ENCODE results near the gene GLIS1. TPM values are rescaled to one million over a fixed set of nuclear protein-coding genes. Genes with fewer than 3 reads are reported as not detected.

The GLIS1 gene
- total and polyA plus RNA-seq, 2 of the 8 experiments (the other 6 are each of a cell fraction or from before 2014, with no cell fraction given): 0.15 to 0.22 TPM

- no peak overlapping the region for H2BK120ac ChIP-seq (replicated peaks; ENCODE audit: low read depth, low read length)
- peaks cover 0 to 3% (median 1%) of the 10 kb centered on the region in 4 experiments; a peak in 3 of 7 replicates for H3K4me1 ChIP-seq (replicated peaks in 1 of 4; ENCODE audit: control insufficient read depth in 3 of 4, insufficient read depth in 4 of 4, low read length in 3 of 4)
- H3K23me2 ChIP-seq (ENCODE audit: low read depth, low read length): no peaks in the 10 kb centered on the region
- no peak overlapping the region for H3K4ac ChIP-seq (replicated peaks; ENCODE audit: insufficient read length, low read depth, low read length)
- H3K14ac ChIP-seq (ENCODE audit: insufficient read length): no peak overlapping the region
- WGBS, 2 experiments (ENCODE audit: extremely low coverage in 1 of 2, insufficient coverage in 1 of 2, insufficient read length in 1 of 2, insufficient replicate concordance in 2 of 2, low coverage in 1 of 2, low lambda C conversion rate in 2 of 2, missing lambda C conversion rate in 1 of 2): 85% methylated on average over 16 of the region's 16 CpGs; no CpG with 5 or more reads in 1 of the 2 experiments
- H3K56ac ChIP-seq (replicated peaks; ENCODE audit: insufficient read length, low read depth, low read length): no peak overlapping the region
- H3K18ac ChIP-seq (ENCODE audit: extremely low read depth, low read length): no peak overlapping the region
- H3K27ac ChIP-seq (ENCODE audit: low read depth, low read length): no peak overlapping the region
- H3K79me2 ChIP-seq (ENCODE audit: control insufficient read depth in 1 of 2, insufficient read depth in 2 of 2, low read length in 2 of 2): no peaks in the 10 kb centered on the region
- peaks cover 0 to 2% (median 0%) of the 10 kb centered on the region in 4 experiments; a peak in 2 of 7 replicates for H3K27me3 ChIP-seq (replicated peaks in 1 of 4; ENCODE audit: control insufficient read depth in 3 of 4, extremely low read depth in 1 of 4, insufficient read depth in 3 of 4, low read length in 3 of 4)
- H4K8ac ChIP-seq (ENCODE audit: extremely low read depth, insufficient read depth, low read length): no peak overlapping the region
- no peaks in the 10 kb centered on the region for H3K9me3 ChIP-seq (ENCODE audit: insufficient read depth in 2 of 2, low read depth in 1 of 2, low read length in 1 of 2)
- POLR2A ChIA-PET (ENCODE audit: partially characterized antibody): no interaction called here
- no peak for FAIRE-seq
- H2AK5ac ChIP-seq (ENCODE audit: low read depth, low read length): no peak overlapping the region
- H3K36me3 ChIP-seq (ENCODE audit: control insufficient read depth in 2 of 4, insufficient read depth in 4 of 4, low read length in 3 of 4): no peaks in the 10 kb centered on the region
- H3K9ac ChIP-seq (replicated peaks in 1 of 4; ENCODE audit: extremely low read depth in 1 of 4, low read depth in 3 of 4, low read length in 3 of 4): no peak overlapping the region
- CTCF ChIA-PET (ENCODE audit: partially characterized antibody): interaction anchor here (0.8 to 5.1 kb wide), 6 partner anchors 8 to 244 kb away, joined by 3 to 28 read pairs (median 8); no protein-coding TSS in a partner anchor
- H3K4me3 ChIP-seq (ENCODE audit: extremely low read depth in 1 of 4, insufficient read depth in 2 of 4, low read depth in 3 of 4, low read length in 4 of 4): no peak overlapping the region
- no peaks in the 10 kb centered on the region for H4K20me1 ChIP-seq (replicated peaks in 1 of 2; ENCODE audit: control insufficient read depth in 1 of 2, insufficient read depth in 2 of 2, low read length in 2 of 2)
- DNase-seq (ENCODE audit: low read depth in 1 of 2, low spot score in 2 of 2): no peak
- H3K23ac ChIP-seq (ENCODE audit: insufficient read length): no peak overlapping the region
- H2BK5ac ChIP-seq (ENCODE audit: low read depth, low read length): no peak overlapping the region
- H2BK15ac ChIP-seq (ENCODE audit: low read length): no peak overlapping the region
- no peak overlapping the region for H2AFZ ChIP-seq (ENCODE audit: low read length)
- H2BK20ac ChIP-seq (ENCODE audit: low read length): no peak overlapping the region
- no peak overlapping the region for H4K91ac ChIP-seq (replicated peaks; ENCODE audit: insufficient read length, low read length)
- no peak overlapping the region for H3K4me2 ChIP-seq (ENCODE audit: insufficient read depth in 1 of 2, low read depth in 2 of 2, low read length in 2 of 2)
- no peak overlapping the region for H4K5ac ChIP-seq (ENCODE audit: insufficient read length, low read depth, low read length)
- H2BK12ac ChIP-seq (ENCODE audit: low read depth, low read length): no peak overlapping the region
- no peaks in the 10 kb centered on the region for H3K79me1 ChIP-seq (ENCODE audit: low read depth, low read length)
- TF ChIP-seq GTF2F1 (IDR thresholded peaks at IDR 0.05; ENCODE audit: borderline replicate concordance, low read depth, low read length) (no peak), CREB1 (IDR thresholded peaks at IDR 0.05) (no peak), ATF2 (IDR thresholded peaks at IDR 0.05; ENCODE audit: low read length) (no peak), POU5F1 (IDR thresholded peaks at IDR 0.05; ENCODE audit: low read depth, low read length) (no peak), SIX5 (IDR thresholded peaks at IDR 0.05; ENCODE audit: low read depth, low read length) (no peak), RBBP5 (IDR thresholded peaks at IDR 0.05; ENCODE audit: borderline replicate concordance, low read depth, low read length) (no peak), NRF1 (IDR thresholded peaks at IDR 0.05; ENCODE audit: low read depth, low read length) (no peak), CEBPB (IDR thresholded peaks at IDR 0.05; ENCODE audit: low read depth, low read length) (no peak), TAF1 (IDR thresholded peaks at IDR 0.05; ENCODE audit: low read depth, low read length) (no peak), BACH1 (IDR thresholded peaks at IDR 0.05; ENCODE audit: low read length) (no peak), ASH2L (IDR thresholded peaks at IDR 0.05; ENCODE audit: low read length) (no peak), FOSL1 (IDR thresholded peaks at IDR 0.05; ENCODE audit: insufficient read depth, low read depth, low read length) (no peak), EGR1 (IDR thresholded peaks at IDR 0.05; ENCODE audit: borderline replicate concordance, low read depth, low read length) (no peak)
Observed at GRCh38 chr1:53729456-53730223, 9.3 kb downstream of the GLIS1 start.

Data from H1 (cell line).